Activated CD8-positive, alpha-beta T cell treated with anti-CD3 and anti-CD28 coated beads, Interleukin-2, amount 10 ng/mL, durations not matched to agents 7 days and 5 days (primary cell): Measurements from ENCODE around the gene FBXL19. TPM values are rescaled to one million over a fixed set of nuclear protein-coding genes. Genes with fewer than 3 reads are reported as not detected.

Experiments used
- ATAC-seq: fragments of 150-1000 bp; cut with Tn5 transposase; one replicate; pipeline ENCODE4 v1.10.0; 2021; ENCODE audit warnings: moderate library complexity
- CTCF ChIA-PET: fragments of 350-600 bp; sonication (Branson Sonifier 250); formaldehyde crosslinking; loops from one replicate; lab custom pipeline; 2021; ENCODE audit warnings: antibody characterized with exemption; lab: Charles Lee
- POLR2A ChIA-PET: fragments of 350-600 bp; sonication (Branson Sonifier 250); formaldehyde crosslinking; loops from one replicate; lab custom pipeline; 2021; ENCODE audit warnings: antibody characterized with exemption; lab: Charles Lee
- DNase-seq: peaks from one replicate; pipeline ENCODE4 v3.0.0-alpha.2; 2020
- H3K27ac Mint-ChIP-seq: one replicate; pipeline ENCODE4 v1.8.0; 2021; ENCODE audit warnings: mild to moderate bottlenecking, mixed read lengths
- H3K27me3 Mint-ChIP-seq: one replicate; pipeline ENCODE4 v1.8.0; 2021; ENCODE audit warnings: low read depth, mixed read lengths
- H3K36me3 Mint-ChIP-seq: one replicate; pipeline ENCODE4 v1.8.0; 2021; ENCODE audit warnings: low read depth, mixed read lengths
- H3K4me1 Mint-ChIP-seq: one replicate; pipeline ENCODE4 v1.8.0; 2021; ENCODE audit warnings: low read depth, mixed read lengths
- H3K4me3 Mint-ChIP-seq: one replicate; pipeline ENCODE4 v1.8.0; 2021; ENCODE audit warnings: mild to moderate bottlenecking, mixed read lengths
- H3K9me3 Mint-ChIP-seq: one replicate; pipeline ENCODE4 v1.8.0; 2022; ENCODE audit warnings: mixed read lengths; ENCODE audit not compliant: insufficient read depth
- total RNA-seq, 2 experiments: library from RNA; stranded (reverse); gene quantifications; one replicate each; pipeline ENCODE4 v1.2.3, GENCODE V29; 2021

Gene FBXL19
- total RNA-seq, 2 experiments from 2014 or later: 22.7 to 23.1 TPM

DNA sequence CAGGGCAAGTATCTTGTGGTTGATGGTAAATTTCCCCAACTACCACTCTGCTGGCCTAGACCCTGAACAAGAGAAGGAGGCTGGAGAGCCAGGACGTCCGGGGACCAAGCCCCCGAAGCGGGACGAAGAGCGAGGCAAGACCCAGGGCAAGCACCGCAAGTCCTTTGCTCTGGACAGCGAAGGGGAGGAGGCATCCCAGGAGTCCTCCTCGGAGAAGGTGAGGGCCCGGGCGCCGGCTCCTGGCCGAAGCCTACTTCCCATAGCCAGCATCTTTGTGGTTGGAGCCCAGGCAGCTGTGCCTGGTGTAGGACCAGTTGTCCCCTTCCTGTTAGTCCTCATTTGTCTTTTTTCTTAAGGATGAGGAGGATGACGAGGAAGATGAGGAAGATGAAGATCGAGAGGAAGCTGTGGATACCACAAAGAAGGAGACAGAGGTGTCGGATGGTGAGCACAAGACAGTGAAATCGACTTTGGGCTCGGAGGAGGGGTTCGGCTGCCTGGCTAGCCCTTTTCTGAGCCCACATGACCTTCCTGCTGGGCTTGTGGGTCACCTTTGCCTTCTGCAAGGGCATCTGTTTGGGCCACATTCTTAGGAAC is 46.0 kb downstream of the FBXL19 start:
- CTCF ChIA-PET: interaction anchor here (0.6 to 1.2 kb wide), 3 partner anchors 15 to 173 kb away, joined by 3 to 4 read pairs (median 3); partner anchors contain the start of genes HSD3B7 and VKORC1
- no peaks in the 10 kb centered on the region for H3K4me1 Mint-ChIP-seq
- H3K36me3 Mint-ChIP-seq: peaks cover 69% of the 10 kb centered on the region
- ATAC-seq (no peak), DNase-seq (no peak)
- H3K27ac Mint-ChIP-seq: no peak overlapping the region
- H3K9me3 Mint-ChIP-seq: no peaks in the 10 kb centered on the region
- POLR2A ChIA-PET: interaction anchor here (0.6 kb wide), 1 partner anchor 114 kb away, joined by 3 read pairs; no protein-coding TSS in a partner anchor
- H3K27me3 Mint-ChIP-seq: no peaks in the 10 kb centered on the region
- H3K4me3 Mint-ChIP-seq: no peak overlapping the region

DNA sequence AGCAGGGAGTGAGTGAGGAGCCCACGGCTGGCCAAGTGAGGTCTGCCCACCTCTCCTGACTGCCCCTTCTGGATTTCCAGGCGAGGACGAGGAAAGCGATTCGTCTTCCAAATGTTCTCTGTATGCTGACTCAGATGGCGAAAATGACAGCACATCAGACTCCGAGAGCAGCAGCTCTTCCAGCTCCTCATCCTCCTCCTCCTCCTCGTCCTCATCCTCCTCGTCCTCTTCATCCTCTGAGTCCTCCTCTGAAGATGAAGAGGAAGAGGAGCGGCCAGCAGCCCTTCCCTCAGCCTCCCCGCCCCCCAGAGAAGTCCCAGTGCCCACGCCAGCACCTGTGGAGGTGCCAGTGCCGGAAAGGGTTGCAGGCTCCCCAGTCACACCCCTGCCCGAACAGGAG is 47.9 kb downstream of the FBXL19 start:
- Mint-ChIP-seq H3K27me3 (no peaks in the 10 kb centered on the region), H3K4me1 (no peaks in the 10 kb centered on the region), H3K4me3 (no peak overlapping the region), H3K36me3 (peaks cover 65% of the 10 kb centered on the region), H3K9me3 (no peaks in the 10 kb centered on the region), H3K27ac (no peak overlapping the region)
- ChIA-PET POLR2A (no interaction called here), CTCF (interaction anchor here (1.2 kb wide), 1 partner anchor 12 kb away, joined by 3 read pairs; no protein-coding TSS in a partner anchor)
- DNase-seq (no peak), ATAC-seq (no peak)

DNA sequence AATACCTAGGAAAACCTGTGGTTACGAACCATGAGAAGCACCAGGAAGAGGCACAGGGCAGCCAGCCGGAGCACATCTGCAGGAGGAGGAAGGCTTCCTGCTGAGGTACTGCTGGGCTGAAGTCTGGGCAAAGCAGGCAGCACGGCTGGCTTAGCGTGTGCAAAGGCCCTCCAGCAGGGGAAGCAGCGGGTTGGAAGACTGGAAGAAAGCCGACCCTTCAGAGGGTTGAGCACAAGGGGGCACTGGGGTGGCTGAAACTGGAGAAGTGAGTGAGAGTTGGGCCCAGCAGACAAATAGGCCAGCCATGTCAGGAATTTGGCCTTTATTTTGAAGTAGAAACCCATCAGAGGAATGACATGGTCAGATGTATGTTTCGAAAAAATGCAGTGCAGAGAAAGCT is 49.5 kb downstream of the FBXL19 start:
- H3K4me3 Mint-ChIP-seq: no peak overlapping the region
- POLR2A ChIA-PET: no interaction called here
- H3K27me3 Mint-ChIP-seq: no peaks in the 10 kb centered on the region
- ATAC-seq (no peak), DNase-seq (no peak)
- no peaks in the 10 kb centered on the region for H3K9me3 Mint-ChIP-seq
- H3K36me3 Mint-ChIP-seq: peaks cover 61% of the 10 kb centered on the region
- H3K4me1 Mint-ChIP-seq: peaks cover 3% of the 10 kb centered on the region
- CTCF ChIA-PET: interaction anchor here (1.2 kb wide), 1 partner anchor 19 kb away, joined by 4 read pairs; no protein-coding TSS in a partner anchor
- no peak overlapping the region for H3K27ac Mint-ChIP-seq

DNA sequence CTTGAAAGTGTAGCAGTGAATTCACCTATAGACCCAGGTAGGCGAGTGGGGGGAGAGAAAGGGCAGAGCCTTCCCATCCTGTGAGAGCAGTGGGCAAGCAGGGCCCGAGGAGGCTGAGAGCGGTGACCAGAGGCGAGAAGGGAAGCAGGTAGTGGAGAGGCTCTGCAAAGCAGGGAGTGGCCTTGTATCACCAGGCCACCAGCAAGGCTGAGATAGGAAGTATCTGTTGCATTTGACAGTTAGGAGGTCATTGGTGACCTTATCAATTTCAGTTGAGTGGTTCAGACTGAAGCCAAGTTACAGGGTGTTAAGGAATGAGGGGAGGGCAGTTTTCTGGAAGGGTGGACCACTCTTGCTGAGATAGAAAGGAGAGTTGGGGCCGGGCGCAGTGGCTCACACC is 51.0 kb downstream of the FBXL19 start:
- Mint-ChIP-seq H3K4me3 (no peak overlapping the region), H3K27me3 (no peaks in the 10 kb centered on the region), H3K27ac (no peak overlapping the region), H3K9me3 (no peaks in the 10 kb centered on the region), H3K36me3 (peaks cover 61% of the 10 kb centered on the region), H3K4me1 (peaks cover 5% of the 10 kb centered on the region)
- ChIA-PET CTCF (no interaction called here), POLR2A (no interaction called here)
- DNase-seq (no peak), ATAC-seq (no peak)

DNA sequence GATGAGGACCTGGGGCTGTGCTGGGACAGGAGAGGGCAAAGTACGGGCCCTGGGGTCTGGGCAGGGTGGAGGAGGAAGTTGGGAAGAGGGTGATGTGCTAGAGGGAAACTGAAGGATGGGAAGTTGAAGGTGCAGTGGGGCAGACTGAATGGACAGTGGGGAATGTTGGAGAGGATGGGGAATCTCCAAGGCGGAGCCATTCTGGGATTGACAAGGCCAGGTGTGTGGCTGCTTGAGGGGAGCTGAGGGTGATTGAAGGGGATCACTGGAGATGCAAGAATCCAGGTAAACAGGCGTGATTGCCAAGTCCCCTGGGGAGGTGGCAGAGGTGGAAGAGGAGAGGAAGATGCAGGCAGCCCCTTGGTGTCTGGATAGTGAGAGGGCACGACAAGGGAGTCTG is 53.1 kb downstream of the FBXL19 start:
- no peaks in the 10 kb centered on the region for H3K27me3 Mint-ChIP-seq
- no peak for ATAC-seq
- no peaks in the 10 kb centered on the region for H3K9me3 Mint-ChIP-seq
- H3K4me1 Mint-ChIP-seq: peaks cover 5% of the 10 kb centered on the region
- peaks cover 57% of the 10 kb centered on the region for H3K36me3 Mint-ChIP-seq
- H3K27ac Mint-ChIP-seq: peak overlapping the region; percentile 23
- POLR2A ChIA-PET: no interaction called here
- CTCF ChIA-PET: interaction anchor here (0.9 kb wide), 1 partner anchor 9 kb away, joined by 3 read pairs; no protein-coding TSS in a partner anchor
- no peak for DNase-seq
- no peak overlapping the region for H3K4me3 Mint-ChIP-seq

DNA sequence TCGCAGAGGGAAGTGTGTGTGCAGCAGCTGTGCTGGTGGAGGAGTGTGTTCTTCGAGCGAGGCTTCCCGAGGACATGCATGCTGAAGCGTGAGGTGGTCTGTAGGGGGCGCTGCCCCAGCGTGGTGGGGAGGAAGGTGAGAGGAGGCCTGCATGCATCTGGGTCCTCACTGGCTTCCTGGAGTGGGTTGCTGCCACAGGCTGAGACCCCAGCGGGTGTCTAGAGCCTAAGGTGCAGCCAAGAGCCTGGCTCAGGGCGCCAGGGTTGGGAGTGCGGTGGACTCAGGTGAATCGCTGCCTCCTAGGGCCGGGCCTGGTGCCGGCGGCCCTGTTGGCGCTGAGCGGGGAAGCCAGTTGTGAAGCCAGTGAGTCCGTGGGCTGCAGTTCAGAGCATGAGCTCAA is 54.1 kb downstream of the FBXL19 start:
- Mint-ChIP-seq H3K9me3 (no peaks in the 10 kb centered on the region), H3K36me3 (peaks cover 50% of the 10 kb centered on the region), H3K4me3 (no peak overlapping the region), H3K27me3 (no peaks in the 10 kb centered on the region), H3K4me1 (peaks cover 5% of the 10 kb centered on the region), H3K27ac (peak overlapping the region; percentile 44)
- DNase-seq (peak; percentile 45), ATAC-seq (peak; percentile 27)
- ChIA-PET POLR2A (interaction anchor here (1.1 kb wide), 1 partner anchor 11 kb away, joined by 3 read pairs; no protein-coding TSS in a partner anchor), CTCF (interaction anchor here (1.2 kb wide), 1 partner anchor 24 kb away, joined by 3 read pairs; no protein-coding TSS in a partner anchor)

DNA sequence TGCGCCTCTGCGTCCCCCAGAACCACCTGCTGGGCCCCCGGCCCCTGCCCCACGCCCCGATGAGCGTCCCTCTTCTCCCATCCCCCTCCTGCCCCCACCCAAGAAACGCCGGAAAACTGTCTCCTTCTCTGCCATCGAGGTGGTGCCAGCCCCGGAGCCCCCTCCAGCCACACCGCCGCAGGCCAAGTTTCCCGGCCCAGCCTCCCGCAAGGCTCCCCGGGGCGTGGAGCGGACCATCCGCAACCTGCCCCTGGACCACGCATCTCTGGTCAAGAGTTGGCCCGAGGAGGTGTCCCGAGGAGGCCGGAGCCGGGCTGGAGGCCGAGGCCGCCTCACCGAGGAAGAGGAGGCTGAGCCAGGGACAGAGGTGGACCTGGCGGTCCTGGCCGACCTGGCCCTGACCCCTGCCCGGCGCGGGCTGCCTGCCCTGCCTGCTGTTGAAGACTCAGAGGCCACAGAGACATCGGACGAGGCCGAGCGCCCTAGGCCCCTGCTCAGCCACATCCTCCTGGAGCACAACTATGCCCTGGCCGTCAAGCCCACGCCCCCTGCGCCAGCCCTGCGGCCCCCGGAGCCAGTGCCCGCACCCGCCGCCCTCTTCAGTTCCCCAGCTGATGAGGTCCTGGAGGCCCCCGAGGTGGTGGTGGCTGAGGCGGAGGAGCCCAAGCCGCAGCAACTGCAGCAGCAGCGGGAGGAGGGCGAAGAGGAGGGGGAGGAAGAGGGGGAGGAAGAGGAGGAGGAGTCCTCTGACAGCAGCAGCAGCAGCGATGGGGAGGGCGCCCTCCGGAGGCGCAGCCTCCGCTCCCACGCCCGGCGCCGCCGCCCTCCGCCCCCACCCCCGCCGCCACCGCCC is 56.0 kb downstream of the FBXL19 start:
- CTCF ChIA-PET: no interaction called here
- peaks cover 40% of the 10 kb centered on the region for H3K36me3 Mint-ChIP-seq
- ATAC-seq (no peak), DNase-seq (no peak)
- H3K27ac Mint-ChIP-seq: no peak overlapping the region
- POLR2A ChIA-PET: no interaction called here
- no peaks in the 10 kb centered on the region for H3K9me3 Mint-ChIP-seq
- H3K4me1 Mint-ChIP-seq: peaks cover 5% of the 10 kb centered on the region
- H3K4me3 Mint-ChIP-seq: no peak overlapping the region
- H3K27me3 Mint-ChIP-seq: no peaks in the 10 kb centered on the region

DNA sequence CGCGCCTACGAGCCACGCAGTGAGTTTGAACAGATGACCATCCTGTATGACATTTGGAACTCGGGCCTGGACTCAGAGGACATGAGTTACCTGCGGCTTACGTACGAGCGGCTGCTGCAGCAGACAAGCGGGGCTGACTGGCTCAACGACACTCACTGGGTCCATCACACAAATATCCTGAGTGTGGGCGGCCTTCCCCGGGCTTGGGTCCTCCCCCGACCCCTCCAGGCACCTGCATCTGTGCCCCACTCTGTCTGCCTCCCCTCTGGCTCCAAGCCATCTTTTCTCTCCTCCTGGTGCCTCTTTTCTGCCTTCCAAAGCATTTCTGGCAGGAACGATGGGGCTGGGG is 56.6 kb downstream of the FBXL19 start:
- Mint-ChIP-seq H3K4me3 (no peak overlapping the region), H3K27ac (no peak overlapping the region)

DNA sequence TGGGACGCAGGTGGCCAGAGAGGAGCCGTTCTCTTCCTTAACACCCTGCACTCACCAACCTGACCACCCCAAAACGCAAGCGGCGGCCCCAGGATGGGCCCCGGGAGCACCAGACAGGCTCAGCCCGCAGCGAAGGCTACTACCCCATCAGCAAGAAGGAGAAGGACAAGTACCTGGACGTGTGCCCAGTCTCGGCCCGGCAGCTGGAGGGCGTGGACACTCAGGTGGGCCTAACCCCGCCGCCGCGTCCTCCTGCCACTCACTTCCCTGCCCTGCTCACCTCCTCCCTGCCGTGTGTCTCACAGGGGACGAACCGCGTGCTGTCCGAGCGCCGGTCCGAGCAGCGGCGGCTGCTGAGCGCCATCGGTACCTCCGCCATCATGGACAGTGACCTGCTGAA is 57.1 kb downstream of the FBXL19 start:
- POLR2A ChIA-PET: no interaction called here
- peaks cover 39% of the 10 kb centered on the region for H3K36me3 Mint-ChIP-seq
- CTCF ChIA-PET: no interaction called here

More for the DNA sequence above, 56.6 kb downstream of the FBXL19 start:
- CTCF ChIA-PET: no interaction called here
- H3K36me3 Mint-ChIP-seq: peaks cover 39% of the 10 kb centered on the region
- ATAC-seq: no peak
- DNase-seq: no peak
- H3K4me1 Mint-ChIP-seq: peaks cover 10% of the 10 kb centered on the region
- no peaks in the 10 kb centered on the region for H3K27me3 Mint-ChIP-seq
- POLR2A ChIA-PET: no interaction called here
- H3K9me3 Mint-ChIP-seq: no peaks in the 10 kb centered on the region

DNA sequence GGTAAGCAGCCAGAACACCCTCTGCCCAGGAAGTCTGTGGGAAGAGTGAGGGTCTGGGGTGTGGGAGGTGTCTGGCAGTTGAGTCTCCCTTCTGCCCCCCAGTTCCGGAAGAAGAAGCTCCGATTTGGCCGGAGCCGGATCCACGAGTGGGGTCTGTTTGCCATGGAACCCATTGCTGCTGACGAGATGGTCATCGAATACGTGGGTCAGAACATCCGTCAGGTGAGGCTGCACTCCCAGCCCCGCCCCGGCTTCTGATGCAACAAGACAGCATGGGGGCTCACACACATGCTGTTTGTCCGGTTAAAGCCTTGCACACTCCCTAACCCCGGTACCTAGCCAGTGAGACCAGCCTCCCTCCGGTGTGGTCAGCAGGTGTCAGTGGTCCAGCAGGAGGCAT is 57.6 kb downstream of the FBXL19 start:
- peaks cover 15% of the 10 kb centered on the region for H3K4me1 Mint-ChIP-seq
- H3K9me3 Mint-ChIP-seq: no peaks in the 10 kb centered on the region
- H3K4me3 Mint-ChIP-seq: no peak overlapping the region
- ChIA-PET POLR2A (no interaction called here), CTCF (no interaction called here)
- no peak for DNase-seq
- no peaks in the 10 kb centered on the region for H3K27me3 Mint-ChIP-seq
- H3K27ac Mint-ChIP-seq: no peak overlapping the region
- peaks cover 34% of the 10 kb centered on the region for H3K36me3 Mint-ChIP-seq
- ATAC-seq: no peak

More for the DNA sequence above, 57.1 kb downstream of the FBXL19 start:
- DNase-seq (no peak), ATAC-seq (no peak)
- peaks cover 13% of the 10 kb centered on the region for H3K4me1 Mint-ChIP-seq
- no peaks in the 10 kb centered on the region for H3K9me3 Mint-ChIP-seq
- H3K27ac Mint-ChIP-seq: no peak overlapping the region
- no peaks in the 10 kb centered on the region for H3K27me3 Mint-ChIP-seq
- no peak overlapping the region for H3K4me3 Mint-ChIP-seq

DNA sequence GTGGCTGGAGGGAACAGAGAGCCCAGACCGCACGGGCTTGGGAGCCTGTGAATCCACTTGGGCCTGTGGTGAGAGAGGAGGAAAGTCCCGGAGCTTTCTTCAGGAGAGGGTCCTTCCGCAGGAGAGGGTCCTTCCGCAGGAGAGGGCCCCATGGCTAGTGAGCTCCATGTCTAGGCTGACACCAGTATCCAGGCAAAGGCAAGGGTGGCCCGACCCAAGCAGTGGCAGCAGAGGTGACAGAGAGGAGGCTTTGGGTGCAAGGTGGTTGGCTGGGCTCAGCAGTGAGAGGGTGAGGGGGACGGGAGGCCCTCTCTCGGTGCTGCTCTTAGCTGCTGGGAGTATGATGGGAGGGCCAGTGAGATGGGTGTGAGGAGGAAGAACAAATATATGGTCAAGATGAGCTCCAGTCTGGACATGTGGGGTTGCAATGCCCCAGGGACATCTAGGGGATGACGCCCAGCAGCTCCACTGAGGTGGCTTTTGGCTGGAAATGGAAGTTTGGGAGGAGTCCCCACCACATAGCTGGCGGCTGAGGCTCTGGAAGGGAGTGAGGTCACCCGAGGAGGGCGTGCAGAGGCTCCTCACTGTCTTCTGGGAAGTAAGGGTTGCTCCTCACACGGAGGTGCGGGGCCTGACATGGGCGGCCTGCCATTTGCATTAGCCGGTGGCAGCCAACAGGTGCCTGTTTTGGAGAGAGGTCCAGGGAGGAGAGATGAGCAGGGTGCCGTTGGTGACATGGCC is 59.3 kb downstream of the FBXL19 start:
- Mint-ChIP-seq H3K4me1 (peaks cover 16% of the 10 kb centered on the region), H3K36me3 (peaks cover 28% of the 10 kb centered on the region), H3K27me3 (no peaks in the 10 kb centered on the region), H3K4me3 (no peak overlapping the region), H3K9me3 (no peaks in the 10 kb centered on the region), H3K27ac (peak overlapping the region; percentile 26)
- ChIA-PET CTCF (interaction anchor here (1.1 to 4.2 kb wide), 5 partner anchors 11 to 160 kb away, joined by 3 to 29 read pairs (median 4); no protein-coding TSS in a partner anchor), POLR2A (interaction anchor here (2.2 kb wide), 1 partner anchor 15 kb away, joined by 5 read pairs; no protein-coding TSS in a partner anchor)
- DNase-seq: no peak
- no peak for ATAC-seq
